COR-L47 (cell line): ENCODE results near the gene ADAM8.

Source experiments
- DNase-seq: peaks from one replicate; lab custom pipeline; 2025; lab: John Stamatoyannopoulos, UW

ADAM8 gene

GRCh38 chr10:133281628-133282372 is 5.1 kb upstream of the ADAM8 start:
- DNase-seq = no peak

- DNase-seq = no peak
Observed at GRCh38 chr10:133281084-133281483, 4.4 kb upstream of the ADAM8 start.

GRCh38 chr10:133280391-133281059 is 3.9 kb upstream of the ADAM8 start:
- DNase-seq = no peak

- DNase-seq = no peak
Observed at GRCh38 chr10:133279326-133280226, 2.9 kb upstream of the ADAM8 start.

- no peak for DNase-seq
Observed at GRCh38 chr10:133278577-133279265, 2.1 kb upstream of the ADAM8 start.

- no peak for DNase-seq
Observed at GRCh38 chr10:133277993-133278576, 1.4 kb upstream of the ADAM8 start.

- DNase-seq = no peak
Observed at GRCh38 chr10:133277277-133277992, 767 bp upstream of the ADAM8 start.

GRCh38 chr10:133276100-133276434 is 601 bp downstream of the ADAM8 start:
- DNase-seq = no peak

GRCh38 chr10:133275684-133276092 is 980 bp downstream of the ADAM8 start:
- no peak for DNase-seq

- no peak for DNase-seq
Observed at GRCh38 chr10:133274751-133275683, 1.7 kb downstream of the ADAM8 start.

GRCh38 chr10:133273534-133274143 is 3.0 kb downstream of the ADAM8 start:
- DNase-seq = no peak

- no peak for DNase-seq
Observed at GRCh38 chr10:133272964-133273420, 3.7 kb downstream of the ADAM8 start.

GRCh38 chr10:133272301-133272963 is 4.2 kb downstream of the ADAM8 start:
- no peak for DNase-seq

GRCh38 chr10:133271521-133272300 is 5.0 kb downstream of the ADAM8 start:
- no peak for DNase-seq

- DNase-seq = no peak
Observed at GRCh38 chr10:133270773-133271297, 5.8 kb downstream of the ADAM8 start.

- no peak for DNase-seq
Observed at GRCh38 chr10:133270204-133270603, 6.5 kb downstream of the ADAM8 start.

GRCh38 chr10:133269367-133269766 is 7.3 kb downstream of the ADAM8 start:
- no peak for DNase-seq

- DNase-seq = no peak
Observed at GRCh38 chr10:133268532-133268931, 8.1 kb downstream of the ADAM8 start.
